Measurements from ENCODE around the gene PCDHA5.
"Not testable (repeated sequence)": the region's sequence is repeated elsewhere in the genome, so short reads cannot be mapped to it uniquely, and the experiment has no call there.

Gene PCDHA5

DNA sequence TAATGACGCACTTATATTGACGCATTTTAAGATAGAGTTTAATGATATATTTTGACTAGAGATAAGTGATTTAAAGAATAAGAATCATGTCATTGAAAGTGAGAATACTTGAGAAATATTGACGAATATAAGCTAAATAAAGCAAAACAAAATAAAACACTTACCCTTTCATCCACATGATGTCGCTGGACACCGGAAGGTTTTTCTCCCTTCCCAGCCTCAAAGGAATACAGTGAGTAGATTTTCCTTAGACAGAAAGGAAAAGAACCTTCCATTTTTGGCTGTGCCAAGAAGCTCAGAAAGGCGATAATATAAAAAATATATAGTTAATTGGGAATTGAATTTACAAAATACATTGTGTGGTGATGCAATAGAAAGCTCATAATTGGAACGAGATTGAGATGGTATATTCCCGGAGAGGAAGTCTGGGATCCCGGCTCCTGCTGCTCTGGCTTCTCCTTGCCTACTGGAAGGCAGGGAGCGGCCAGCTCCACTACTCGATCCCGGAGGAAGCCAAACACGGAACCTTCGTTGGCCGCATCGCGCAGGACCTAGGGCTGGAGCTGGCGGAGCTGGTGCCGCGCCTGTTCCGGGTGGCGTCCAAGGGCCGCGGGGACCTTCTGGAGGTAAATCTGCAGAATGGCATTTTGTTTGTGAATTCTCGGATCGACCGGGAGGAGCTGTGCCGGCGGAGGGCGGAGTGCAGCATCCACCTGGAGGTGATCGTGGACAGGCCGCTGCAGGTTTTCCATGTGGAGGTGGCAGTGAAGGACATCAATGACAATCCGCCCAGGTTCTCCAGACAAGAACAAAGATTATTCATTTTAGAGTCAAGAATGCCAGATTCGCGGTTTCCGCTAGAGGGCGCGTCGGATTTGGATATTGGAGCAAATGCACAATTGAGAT, at the start of gene PCDHA5:
Gene PCDHA5, plus strand, starts transcription at position 239 of the 906 bp plus-strand sequence.
- no peak for DNase-seq

DNA sequence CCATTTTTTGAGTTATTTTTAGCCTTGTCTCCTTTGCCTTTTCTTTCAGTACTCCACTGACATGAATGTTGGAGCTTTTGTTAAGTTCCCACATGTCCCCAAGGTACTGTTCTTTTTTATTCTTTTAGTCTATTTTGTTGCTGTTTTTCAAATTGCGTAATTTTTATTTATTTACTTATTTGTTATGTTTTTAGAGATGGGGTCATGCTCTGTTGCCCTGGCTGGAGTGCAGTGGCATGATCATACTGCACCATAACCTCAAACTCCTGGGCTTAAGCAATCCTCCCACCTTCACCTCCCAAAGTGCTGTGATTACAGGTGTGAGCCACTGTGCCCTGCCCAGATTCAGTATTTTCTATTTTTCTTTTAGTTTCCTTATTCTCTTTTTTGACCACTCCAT, 40.9 kb upstream of the PCDHA5 start:
- no peak for DNase-seq

DNA sequence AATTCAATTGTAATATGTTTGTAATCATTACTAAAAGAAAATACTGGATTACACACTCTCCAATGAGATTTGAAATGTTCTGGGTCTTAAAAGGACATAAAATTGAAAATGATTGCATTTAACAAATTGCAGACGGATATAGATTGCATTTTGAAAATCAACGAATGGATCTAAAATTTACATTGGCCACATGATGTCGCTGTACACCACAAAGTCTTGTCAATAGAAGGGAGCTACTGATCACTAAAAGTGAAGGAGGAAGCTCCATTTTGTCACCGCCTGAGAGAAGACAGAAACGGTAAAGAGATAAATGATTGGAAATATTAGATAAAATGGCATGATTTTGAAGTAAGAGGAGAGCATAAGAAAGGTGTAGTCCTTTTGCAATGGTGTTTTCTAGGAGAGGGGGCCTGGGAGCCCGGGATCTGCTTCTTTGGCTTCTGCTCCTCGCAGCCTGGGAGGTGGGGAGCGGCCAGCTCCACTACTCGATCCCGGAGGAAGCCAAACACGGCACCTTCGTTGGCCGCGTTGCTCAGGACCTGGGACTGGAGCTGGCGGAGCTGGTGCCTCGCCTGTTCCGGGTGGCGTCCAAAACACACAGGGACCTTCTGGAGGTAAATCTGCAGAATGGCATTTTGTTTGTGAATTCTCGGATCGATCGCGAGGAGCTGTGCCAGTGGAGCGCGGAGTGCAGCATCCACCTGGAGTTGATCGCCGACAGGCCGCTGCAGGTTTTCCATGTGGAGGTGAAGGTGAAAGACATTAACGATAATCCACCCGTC, 35.3 kb upstream of the PCDHA5 start, which contains the start of gene PCDHA1:
Gene PCDHA1, plus strand, starts transcription at position 236 of the 782 bp plus-strand sequence.
- DNase-seq, result no peak

GRCh38 chr5:140787422-140787821, 34.0 kb upstream of the PCDHA5 start:
- DNase-seq, result not testable (repeated sequence)

- not testable (repeated sequence) for DNase-seq
Measured at GRCh38 chr5:140787849-140788504, 33.4 kb upstream of the PCDHA5 start.

- no peak for DNase-seq
Measured at GRCh38 chr5:140791089-140791488, 30.3 kb upstream of the PCDHA5 start.

DNA sequence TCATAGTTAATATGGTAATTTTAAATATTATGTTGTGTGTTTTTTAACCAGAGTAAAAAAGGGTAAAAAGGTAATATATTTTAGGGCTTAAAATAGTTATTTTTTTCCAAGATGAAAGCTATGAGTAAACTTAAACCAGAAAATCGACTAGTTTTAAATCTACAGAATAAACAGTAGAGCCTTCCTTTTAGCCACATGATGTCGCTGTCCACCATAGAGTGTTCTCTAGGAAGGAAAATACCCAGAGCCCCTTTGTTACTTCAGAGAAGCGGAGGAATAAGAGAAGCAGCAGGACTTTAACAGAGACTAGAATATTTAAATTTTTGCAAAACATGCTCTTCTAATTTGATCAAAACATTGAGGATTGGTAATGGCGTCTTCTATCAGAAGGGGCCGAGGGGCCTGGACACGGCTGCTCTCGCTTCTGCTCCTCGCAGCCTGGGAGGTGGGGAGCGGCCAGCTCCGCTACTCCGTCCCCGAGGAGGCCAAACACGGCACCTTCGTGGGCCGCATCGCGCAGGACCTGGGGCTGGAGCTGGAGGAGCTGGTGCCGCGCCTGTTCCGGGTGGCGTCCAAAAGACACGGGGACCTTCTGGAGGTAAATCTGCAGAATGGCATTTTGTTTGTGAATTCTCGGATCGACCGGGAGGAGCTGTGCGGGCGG, 26.7 kb upstream of the PCDHA5 start, which contains the start of gene PCDHA2:
Gene PCDHA2, plus strand, starts transcription at position 258 of the 664 bp plus-strand sequence.
- no peak for DNase-seq

DNA sequence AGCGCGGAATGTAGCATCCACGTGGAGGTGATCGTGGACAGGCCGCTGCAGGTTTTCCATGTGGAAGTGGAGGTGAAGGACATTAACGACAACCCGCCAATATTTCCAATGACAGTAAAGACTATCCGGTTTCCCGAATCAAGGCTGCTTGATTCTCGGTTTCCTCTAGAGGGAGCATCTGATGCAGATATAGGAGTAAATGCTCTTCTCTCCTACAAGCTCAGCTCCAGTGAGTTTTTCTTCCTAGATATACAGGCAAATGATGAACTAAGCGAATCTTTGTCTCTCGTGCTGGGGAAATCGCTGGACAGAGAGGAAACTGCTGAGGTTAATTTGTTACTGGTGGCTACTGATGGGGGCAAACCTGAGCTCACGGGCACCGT, 26.2 kb upstream of the PCDHA5 start:
- no peak for DNase-seq

DNA sequence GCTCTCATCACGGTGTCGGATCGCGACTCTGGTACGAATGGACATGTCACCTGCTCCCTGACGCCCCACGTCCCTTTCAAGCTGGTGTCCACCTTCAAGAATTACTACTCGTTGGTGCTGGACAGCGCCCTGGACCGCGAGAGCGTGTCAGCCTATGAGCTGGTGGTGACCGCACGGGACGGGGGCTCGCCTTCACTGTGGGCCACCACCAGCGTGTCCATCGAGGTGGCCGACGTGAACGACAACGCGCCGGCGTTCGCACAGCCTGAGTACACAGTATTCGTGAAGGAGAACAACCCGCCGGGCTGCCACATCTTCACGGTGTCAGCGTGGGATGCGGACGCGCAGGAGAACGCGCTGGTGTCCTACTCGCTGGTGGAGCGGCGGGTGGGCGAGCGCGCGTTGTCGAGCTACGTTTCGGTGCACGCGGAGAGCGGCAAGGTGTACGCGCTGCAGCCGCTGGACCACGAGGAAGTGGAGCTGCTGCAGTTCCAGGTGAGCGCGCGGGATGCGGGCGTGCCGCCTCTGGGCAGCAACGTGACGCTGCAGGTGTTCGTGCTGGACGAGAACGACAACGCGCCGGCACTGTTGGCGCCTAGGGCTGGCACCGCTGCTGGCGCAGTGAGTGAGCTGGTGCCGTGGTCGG, 25.2 kb upstream of the PCDHA5 start:
- not testable (repeated sequence) for DNase-seq

DNA sequence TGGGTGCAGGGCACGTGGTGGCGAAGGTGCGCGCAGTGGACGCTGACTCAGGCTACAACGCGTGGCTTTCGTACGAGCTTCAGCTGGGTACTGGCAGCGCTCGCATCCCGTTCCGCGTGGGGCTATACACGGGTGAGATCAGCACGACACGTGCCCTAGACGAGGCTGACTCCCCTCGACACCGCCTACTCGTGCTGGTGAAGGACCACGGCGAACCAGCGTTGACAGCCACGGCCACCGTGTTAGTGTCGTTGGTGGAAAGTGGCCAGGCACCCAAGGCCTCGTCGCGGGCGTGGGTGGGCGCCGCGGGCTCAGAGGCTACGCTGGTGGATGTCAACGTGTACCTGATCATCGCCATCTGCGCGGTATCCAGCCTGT, 24.7 kb upstream of the PCDHA5 start:
- DNase-seq, result no peak

DNA sequence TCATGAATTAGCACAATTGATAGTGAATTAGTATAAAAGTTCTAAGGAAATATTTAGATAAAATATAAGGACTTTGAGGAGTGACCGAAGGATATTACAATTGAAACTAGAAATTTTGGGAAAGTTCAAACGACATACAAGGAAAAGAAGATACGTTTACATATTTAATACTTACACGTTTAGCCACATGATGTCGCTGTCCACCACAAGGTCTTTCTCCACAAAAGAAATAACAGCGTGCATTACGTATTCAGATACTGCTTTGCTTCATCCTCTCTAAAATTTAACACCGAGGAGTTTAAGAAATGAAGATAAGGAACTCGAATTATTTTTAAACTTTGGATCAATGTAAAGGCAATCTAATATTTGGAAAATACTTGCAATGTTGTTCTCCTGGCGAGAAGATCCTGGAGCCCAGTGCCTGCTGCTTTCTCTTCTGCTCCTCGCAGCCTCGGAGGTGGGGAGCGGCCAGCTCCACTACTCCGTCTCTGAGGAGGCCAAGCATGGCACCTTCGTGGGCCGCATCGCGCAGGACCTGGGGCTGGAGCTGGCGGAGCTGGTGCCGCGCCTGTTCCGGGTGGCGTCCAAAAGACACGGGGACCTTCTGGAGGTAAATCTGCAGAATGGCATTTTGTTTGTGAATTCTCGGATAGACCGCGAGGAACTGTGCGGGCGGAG, 20.5 kb upstream of the PCDHA5 start, which contains the start of gene PCDHA3:
Gene PCDHA3, plus strand, starts transcription at position 242 of the 678 bp plus-strand sequence.
- no peak for DNase-seq

DNA sequence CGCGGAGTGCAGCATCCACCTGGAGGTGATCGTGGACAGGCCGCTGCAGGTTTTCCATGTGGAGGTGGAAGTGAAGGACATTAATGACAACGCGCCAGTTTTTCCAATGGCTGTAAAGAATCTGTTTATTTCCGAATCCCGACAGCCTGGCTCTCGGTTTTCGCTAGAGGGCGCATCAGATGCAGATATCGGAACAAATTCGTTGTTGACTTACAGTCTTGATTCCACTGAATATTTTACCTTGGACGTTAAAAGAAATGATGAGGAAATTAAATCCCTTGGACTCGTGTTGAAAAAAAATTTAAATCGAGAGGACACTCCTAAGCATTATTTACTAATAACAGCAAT, 19.9 kb upstream of the PCDHA5 start:
- DNase-seq, result no peak

GRCh38 chr5:140802381-140802780, 19.0 kb upstream of the PCDHA5 start:
- DNase-seq, result not testable (repeated sequence)

DNA sequence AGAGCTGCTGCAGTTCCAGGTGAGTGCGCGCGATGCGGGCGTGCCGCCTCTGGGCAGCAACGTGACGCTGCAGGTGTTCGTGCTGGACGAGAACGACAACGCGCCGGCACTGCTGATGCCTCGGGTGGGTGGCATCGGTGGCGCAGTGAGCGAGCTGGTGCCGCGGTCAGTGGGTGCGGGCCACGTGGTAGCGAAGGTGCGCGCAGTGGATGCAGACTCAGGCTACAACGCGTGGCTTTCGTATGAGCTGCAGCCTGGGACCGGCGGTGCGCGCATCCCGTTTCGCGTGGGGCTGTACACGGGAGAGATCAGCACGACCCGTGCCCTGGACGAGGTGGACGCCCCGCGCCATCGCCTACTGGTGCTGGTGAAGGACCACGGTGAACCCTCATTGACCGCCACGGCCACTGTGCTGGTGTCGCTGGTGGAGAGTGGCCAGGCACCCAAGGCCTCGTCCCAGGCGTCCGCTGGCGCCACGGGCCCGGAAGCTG, 18.6 kb upstream of the PCDHA5 start:
- no peak for DNase-seq

GRCh38 chr5:140806834-140807775, 14.3 kb upstream of the PCDHA5 start, which contains the start of gene PCDHA4:
Gene PCDHA4, plus strand, starts transcription at chr5:140807068.
- DNase-seq, result no peak

- DNase-seq, result not testable (repeated sequence)
Measured at GRCh38 chr5:140808241-140808888, 13.0 kb upstream of the PCDHA5 start.

DNA sequence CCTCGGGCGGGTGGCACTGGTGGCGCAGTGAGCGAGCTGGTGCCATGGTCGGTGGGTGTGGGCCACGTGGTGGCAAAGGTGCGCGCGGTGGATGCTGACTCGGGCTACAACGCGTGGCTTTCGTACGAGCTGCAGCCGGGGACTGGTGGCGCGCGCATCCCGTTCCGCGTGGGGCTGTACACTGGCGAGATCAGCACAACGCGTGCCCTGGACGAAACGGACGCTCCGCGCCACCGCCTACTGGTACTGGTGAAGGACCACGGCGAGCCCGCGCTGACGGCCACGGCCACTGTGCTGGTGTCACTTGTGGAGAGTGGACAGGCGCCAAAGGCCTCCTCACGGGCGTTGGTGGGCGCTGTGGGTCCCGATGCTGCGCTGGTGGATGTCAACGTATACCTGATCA, 12.5 kb upstream of the PCDHA5 start:
- no peak for DNase-seq

DNA sequence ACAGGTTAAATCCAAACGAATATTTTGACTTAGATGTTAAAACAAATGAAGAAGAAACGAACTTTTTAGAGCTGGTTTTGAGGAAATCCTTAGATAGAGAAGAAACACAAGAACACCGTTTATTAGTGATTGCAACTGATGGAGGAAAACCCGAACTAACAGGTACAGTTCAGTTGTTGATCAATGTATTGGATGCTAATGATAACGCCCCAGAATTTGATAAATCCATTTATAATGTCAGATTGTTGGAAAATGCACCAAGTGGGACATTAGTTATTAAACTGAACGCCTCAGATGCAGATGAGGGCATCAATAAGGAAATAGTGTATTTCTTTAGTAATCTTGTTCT, 842 bp downstream of the PCDHA5 start:
- no peak for DNase-seq

DNA sequence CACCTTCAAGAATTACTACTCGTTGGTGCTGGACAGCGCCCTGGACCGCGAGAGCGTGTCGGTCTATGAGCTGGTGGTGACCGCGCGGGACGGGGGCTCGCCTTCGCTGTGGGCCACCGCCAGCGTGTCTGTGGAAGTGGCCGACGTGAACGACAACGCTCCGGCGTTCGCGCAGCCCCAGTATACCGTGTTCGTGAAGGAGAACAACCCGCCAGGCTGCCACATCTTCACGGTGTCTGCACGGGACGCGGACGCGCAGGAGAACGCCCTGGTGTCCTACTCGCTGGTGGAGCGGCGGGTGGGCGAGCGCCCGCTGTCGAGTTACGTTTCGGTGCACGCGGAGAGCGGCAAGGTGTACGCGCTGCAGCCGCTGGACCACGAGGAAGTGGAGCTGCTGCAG, 1.6 kb downstream of the PCDHA5 start:
- not testable (repeated sequence) for DNase-seq

DNA sequence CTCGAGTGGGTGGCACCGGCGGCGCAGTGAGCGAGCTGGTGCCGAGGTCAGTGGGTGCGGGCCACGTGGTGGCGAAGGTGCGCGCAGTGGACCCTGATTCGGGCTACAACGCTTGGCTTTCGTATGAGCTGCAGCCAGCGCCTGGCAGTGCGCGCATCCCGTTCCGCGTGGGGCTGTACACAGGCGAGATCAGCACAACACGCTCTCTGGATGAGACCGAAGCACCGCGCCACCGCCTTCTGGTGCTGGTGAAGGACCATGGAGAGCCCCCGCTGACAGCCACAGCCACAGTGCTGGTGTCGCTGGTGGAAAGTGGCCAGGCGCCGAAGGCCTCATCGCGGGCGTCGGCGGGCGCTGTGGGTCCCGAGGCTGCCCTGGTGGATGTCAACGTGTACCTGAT, 2.1 kb downstream of the PCDHA5 start:
- no peak for DNase-seq

All from NCI-H2171 (cell line).